Esophagus mucosa (tissue), 1 donor: ENCODE measurements around the gene MRFAP1L1. TPM values are rescaled to one million over a fixed set of nuclear protein-coding genes. Genes with fewer than 3 reads are reported as not detected.
"Not testable (repeated sequence)": the region's sequence is repeated elsewhere in the genome, so short reads cannot be mapped to it uniquely, and the experiment has no call there.

Source experiments
- ATAC-seq: fragments of 200-7000 bp; cut with Tn5 transposase; one replicate; pipeline ENCODE4 v1.9.1; 2020
- total RNA-seq: library from RNA; stranded (reverse); gene quantifications from one replicate; pipeline ENCODE4 v1.2.4, GENCODE V29; 2023
- donor health status: DM: yes; HTN: yes; CAD: no.

Gene MRFAP1L1
- total RNA-seq, 1 donor from 2014 or later, result 28.1 TPM

DNA sequence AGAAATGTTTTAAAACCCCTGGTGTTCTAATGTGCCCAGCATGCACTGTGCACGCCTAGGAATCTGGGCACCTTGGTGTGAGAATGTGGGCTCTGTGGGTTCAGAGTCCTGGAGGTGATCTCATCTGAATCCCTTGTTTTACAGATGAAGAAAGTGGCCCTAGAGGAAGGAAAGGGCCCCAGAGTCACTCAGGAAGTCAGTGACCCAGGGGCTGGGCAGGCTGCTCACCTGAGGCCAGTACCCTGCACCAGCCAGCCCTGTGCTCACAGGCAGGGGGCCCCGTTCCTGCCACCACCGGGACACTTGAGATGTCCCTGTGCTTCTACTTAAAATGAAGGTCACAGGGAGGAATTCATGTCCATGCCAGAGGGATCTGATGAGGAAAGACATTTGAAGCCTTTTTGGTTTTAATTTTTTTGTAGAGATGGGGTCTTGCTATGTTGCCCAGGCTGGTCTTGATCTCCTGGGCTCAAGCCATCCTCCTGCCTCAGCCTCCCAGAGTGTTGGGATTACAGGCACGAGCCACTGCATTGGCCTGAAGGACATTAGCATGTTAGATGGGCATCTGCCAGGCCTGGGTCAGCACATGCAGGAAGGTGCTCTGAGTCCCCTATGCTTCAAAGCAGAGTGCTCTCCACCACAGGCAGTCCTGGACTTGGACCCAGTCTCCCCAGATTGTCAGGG, 23.4 kb downstream of the MRFAP1L1 start:
- ATAC-seq, result no peak

DNA sequence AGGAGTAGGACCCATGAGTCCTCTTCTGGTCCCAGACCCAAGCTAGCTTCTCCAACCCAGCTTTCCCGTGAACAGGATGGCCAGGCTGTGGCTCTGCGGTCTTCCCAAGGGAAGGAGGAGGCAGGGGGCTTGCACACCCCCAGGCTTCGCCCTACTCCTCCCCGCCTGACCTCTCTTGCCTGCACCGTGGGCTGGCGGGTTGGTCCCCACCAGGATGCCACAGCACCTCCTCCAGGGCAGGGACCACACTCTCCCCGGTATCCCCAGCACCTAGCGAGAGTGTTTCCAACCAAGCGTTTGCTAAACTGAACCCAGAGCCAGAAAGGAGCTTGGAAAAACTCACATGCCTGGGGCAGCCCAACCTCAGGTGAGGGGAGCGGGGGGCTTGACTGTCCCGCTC, 25.0 kb downstream of the MRFAP1L1 start:
- no peak for ATAC-seq

DNA sequence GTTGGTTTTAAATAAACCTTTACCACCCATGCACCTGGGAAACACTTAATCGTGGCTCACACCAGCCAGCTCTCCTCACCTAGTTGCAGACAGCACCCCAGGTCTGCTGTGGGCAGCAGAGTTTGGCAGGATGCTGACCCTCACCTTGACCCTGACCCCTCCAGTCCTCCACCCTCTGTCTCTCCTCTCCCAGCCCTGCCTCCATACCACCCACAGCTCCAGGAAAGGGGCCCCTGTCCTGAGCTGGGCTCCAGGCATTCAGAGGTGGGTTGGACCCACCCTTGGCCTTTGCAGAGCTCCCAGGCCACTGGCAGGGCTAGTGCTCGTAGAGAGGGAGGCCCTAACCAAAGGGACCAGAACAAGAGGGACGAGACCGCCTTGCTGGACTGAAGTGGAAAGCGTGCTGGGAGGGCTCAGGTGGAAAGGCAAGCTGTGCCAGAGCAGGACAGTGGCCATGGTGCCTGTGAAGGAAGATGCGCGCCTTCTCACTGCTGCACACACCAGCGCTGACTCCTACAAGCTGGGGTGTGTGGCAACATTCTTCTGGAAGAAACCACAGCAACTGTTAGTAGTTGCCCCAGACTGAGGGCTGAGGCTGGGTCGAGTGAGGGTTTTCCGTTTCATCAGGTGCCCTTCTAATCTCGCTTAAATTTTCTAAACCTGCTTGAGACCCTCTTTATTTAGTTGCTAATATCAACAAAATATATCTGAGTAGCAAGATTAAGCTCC, 26.6 kb downstream of the MRFAP1L1 start:
- ATAC-seq, result no peak

DNA sequence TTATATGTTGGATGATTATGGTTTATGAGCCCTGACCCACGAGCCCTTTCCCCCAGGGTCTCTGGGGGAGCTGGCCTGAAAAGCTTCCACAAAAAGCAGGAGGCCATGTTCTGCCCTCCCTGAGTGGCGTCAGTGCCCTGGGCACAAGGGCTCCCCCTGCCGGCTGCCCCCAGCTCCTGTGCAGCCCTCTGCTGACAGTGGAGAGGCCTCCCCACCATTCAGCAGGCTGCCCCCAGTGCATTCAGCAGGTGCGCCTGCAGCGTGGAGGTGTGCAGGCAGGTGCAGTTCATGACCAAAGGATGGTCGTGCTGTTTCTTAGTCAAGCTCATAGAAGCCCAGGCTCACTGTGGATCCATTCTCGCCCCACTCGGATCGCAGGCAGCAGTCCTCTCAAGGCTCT, 28.5 kb downstream of the MRFAP1L1 start:
- peak; percentile 29 for ATAC-seq

DNA sequence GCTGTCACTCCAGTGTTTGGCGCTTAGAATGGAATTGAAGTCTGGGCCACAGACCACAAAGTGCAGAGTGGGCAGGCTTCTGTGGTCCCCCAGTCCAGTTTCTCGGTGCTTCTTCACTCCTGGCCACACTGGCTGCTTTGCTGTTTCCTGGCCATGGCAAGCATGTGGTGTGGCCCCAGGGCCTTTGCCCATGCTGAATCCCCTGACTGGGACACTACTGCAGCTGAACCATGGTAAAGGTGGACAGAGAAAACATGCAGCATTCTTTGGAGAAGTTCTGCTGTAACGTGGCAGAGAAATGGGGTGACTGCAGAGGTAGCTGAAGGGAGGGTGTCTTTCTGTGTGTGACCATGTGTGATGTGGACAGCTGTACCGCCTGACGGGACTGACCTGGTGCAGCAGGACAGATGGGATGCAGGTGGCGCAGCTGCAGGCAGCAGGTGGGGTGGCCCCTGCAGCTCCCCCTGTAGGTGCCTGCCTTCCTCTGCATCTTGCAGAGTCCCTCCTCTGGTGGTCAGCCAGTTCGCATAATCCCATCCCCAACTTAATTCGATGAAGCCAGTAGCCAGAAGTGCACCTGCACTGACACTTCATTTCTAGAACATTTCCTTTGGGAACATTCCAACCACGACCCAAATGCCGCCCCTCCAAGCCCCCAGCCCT, 29.2 kb downstream of the MRFAP1L1 start:
- no peak for ATAC-seq

DNA sequence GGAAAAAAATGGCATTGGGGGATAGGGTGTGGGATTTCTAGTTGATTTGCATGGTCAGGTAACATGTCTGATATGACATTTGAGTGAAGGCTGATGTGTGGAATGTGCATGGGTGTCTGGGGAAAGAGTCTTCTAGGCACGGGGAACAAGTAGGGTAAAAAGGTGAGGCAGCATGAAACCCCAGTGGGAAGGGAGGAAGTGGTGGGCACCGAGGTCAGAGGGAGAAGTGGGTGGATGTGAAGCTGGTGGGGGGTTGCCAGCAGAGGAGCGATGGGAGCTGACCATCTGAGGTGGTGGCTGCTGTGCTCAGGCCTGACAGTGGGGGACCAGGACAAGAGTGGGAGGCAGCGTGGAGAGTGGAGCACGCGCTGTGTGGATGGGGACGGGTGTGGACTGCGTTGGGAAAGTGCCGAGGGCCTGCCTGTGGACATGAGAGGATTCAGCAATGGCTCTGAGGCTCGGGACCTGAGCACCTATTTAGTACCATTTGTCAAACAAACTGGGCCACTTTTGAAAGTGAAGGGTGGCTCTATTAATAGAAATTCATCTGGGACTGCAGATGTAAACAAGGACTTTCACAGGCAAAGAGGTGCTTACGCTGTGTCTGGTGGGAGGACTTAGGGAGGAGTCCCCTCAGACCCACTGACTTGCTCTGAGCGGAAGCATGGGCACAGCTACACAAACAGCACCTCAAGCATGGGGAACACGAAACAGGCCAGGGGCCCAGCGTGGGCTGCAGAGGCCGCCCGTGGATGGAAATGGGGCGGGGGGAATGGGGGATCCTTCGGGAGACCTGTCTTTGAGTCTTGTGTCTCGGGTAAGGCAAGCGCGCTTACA, 32.7 kb downstream of the MRFAP1L1 start:
- ATAC-seq, result no peak

DNA sequence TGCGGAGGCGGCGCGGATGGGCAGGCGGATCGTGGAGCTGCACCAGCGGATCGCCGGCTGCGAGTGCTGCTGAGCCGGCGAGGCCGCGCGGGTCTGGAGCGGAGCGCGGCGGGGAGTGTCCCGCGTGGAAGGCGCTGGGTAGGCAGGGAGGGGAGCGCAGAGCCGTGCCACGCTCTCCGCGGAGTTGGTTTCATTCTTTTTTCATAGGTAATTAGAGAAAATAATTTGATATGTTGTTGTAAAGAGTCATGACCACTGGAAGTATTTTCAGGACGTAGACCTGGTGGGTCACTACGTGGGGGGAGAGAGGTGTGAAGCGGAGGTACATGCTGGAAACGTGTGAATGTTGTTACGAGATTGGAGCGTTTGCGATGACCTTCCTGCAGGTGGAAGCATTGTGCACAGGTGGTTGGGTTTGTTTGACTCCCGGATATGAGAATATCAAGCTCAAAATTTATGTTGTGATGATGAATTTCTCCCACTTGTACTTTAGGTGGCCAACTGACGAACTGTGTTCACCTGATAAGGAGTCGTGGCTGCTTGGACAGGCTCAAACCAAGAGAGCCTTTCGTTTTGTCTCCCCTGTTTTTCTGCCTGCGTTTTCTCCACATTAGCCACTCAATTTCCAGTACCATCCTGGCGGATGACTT, 35.0 kb downstream of the MRFAP1L1 start:
- ATAC-seq, result peak; percentile 44

DNA sequence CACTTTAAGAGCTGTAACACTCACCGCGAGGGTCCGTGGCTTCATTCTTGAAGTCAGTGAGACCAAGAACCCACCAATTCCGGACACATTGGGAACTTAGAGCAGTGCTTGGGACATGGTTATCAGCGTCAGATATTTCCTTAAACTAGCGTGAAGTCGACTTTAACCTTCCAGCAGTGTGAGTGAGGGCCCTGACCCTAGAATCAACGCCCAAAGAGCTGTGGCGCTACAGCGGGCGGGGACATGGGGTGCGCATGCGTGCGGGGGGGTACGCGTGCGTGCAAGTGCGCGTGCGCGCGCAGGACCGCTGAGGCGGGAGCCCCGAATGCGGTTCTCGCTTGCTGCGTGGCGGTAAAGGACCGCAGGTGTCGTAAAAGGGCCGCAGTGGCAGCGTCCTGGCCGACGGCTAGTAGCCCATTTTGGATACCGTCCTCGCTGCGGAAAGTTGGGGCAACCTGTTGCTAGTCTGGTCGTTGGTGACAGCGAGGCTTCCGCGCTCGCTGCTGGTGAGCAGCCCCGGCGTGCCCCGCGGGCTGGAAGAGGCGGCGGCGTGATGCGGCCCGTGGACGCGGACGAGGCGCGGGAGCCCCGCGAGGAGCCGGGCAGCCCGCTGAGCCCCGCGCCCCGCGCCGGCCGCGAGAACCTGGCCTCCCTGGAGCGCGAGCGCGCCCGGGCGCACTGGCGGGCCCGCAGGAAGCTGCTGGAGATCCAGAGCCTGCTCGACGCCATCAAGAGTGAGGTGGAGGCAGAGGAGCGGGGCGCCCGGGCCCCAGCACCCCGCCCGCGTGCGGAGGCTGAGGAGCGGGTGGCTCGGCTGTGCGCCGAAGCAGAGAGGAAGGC, 35.8 kb downstream of the MRFAP1L1 start:
- ATAC-seq, result peak; percentile 91

DNA sequence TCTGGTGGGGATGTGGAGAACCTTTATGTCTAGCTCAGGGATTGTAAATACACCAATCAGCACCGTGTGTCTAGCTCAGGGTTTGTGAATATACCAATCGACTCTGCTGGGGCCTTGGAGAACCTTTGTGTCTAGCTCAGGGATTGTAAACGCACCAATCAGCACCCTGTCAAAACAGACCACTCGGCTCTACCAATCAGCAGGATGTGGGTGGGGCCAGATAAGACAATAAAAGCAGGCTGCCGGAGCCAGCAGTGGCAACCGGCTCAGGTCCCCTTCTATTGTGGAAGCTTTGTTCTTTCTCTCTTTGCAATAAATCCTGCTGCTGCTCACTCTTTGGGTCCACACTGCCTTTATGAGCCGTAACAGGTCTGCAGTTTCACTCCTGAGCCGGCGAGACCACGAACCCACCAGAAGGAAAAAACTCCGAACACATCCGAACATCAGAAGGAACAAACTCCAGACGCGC, 36.4 kb downstream of the MRFAP1L1 start:
- not testable (repeated sequence) for ATAC-seq

DNA sequence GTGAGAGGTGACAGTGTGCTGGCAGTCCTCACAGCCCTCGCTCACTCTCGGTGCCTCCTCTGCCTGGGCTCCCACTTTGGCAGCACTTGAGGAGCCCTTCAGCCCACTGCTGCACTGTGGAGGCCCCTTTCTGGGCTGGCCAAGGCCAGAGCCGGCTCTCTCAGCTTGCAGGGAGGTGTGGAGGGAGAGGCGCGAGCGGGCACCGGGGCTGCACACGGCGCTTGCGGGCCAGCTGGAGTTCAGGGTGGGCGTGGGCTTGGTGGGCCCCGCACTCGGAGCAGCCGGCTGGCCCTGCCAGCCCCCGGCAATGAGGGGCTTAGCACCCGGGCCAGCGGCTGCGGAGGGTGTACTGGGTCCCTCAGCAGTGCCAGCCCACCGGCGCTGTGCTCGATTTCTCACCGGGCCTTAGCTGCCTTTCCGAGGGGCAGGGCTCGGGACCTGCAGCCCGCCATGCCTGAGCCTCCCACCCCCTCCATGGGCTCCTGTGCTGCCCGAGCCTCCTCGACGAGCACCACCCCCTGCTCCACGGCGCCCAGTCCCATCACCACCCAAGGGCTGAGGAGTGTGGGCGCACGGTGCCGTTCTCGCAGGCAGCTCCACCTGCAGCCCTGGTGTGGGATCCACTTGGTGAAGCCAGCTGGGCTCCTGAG, 37.0 kb downstream of the MRFAP1L1 start:
- ATAC-seq, result not testable (repeated sequence)

DNA sequence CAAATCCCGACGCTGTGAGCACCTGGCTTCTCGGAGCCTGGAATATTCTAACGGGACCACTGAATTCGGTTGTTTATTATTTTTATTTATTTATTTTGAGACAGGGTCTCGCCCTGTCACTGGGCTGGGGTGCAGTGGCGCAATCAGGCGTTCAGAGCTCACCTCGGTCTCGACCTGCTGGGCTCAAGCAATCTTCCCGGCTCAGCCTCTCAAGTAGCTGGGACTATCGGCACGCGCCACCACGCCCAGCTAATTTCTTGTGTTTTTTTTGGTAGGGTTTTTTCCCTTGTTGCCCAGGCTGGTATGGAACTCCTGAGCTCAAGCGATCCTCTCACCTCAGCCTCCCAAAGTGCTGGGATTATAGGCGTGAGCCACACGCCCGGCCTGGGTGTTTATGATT, 37.5 kb downstream of the MRFAP1L1 start:
- no peak for ATAC-seq

DNA sequence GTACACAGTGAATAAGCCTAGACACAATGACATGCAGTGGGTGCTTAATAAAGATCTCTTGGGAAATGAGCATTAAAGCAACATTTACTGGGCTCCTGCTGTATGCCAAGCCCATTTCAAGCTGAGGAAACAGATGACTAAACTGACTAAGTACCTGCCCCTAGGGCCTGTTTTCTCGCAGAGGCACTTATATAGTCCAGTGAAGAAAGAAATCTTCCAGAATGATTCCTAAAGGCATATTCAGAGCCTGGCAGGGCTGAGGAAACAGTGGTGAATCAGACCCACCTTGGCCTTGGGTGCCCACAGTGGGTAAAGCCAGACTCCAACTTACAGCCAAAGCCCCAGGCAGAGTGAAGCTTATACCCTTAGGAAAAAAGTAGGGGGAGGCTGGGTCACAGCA, 38.0 kb downstream of the MRFAP1L1 start:
- no peak for ATAC-seq

DNA sequence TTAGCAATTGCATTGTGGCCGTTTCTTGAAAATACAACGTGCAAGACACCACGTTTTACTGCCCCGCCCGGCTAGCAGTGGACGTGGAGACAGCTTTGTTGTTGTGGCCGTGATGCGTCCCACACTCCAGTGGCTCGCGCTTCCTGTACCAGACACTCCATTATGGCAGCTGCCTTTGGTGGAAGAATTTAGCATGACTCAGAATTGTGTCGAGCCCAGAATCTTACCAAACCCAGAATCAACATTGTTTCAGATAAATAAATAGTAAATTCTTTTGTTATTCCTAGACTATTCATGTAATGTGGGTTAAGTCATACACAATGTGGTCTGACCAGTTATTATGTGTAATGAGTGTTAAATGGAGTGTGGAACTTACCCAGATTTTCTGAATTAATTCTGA, 41.3 kb downstream of the MRFAP1L1 start:
- ATAC-seq, result peak; percentile 86

DNA sequence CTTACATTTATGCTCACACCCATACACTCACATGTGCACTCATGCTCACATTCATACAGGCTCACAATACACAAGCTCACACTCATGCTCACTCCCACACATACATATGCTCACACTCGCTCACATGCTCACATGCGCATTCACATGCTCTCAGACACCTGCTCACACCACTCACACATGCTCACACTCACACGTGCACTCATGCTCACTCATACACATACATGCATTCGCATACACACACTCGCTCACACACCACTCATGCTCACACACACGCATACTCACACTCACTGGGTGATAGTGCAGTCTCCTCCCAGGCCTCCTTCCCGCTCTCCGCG, 44.4 kb downstream of the MRFAP1L1 start:
- ATAC-seq, result no peak

DNA sequence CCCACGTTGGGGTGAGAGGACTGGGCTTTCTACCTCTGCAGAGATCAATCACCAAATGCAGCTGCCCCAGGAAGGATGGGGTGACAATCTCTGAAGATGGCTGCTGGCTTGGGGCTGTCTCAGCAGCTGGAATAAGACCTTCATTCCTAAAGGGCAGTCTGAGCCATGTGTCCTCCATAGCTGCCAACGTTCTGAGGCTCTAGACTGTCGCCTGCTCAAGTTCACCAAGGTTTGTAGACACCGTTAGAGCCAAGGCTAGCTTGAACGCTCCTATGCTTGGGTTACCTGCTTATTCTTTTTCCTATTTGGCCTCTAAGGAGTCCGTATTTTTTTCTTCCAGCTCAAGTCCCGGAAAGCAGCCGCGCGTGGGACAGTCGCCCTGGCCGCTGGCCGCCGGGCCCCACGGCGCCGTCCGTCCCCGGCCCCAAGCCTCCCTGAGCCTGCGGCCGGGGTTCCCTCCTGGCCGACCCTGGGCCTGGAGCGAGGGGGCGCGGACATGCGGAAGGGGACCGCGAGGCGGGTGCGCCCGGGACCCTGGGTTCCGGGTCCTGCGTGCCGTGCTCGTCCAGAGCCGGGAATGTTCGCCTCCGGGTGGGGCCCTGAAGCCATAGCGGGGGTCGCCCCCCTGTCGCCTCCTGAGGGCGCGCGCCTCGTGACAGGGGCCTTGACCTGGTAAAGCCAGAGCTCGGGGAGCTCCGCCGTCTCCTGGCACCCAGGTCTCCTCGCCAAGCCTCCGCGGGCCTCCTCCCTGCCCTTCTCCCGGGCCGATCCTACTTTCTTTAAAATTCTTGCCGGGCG, 45.9 kb downstream of the MRFAP1L1 start:
- no peak for ATAC-seq

DNA sequence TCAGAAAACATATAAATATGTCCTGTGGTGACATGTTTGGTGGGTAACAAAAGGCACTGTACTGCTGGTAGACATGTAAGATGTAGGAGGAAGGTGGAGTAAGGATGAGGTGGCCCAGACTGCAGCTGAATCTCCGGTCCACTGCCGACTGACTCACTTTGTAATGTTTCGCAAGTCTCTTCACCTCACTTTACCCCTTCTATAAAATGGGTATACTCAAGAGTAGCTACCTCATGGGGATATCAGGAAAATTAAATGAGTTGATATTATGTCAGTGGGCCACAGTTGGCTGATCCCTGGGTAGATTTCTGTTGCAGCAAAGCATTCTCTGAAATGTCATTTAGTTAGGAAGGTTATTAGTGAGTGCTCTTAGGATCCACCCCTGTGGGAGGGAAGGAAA, 47.1 kb downstream of the MRFAP1L1 start:
- ATAC-seq, result no peak

DNA sequence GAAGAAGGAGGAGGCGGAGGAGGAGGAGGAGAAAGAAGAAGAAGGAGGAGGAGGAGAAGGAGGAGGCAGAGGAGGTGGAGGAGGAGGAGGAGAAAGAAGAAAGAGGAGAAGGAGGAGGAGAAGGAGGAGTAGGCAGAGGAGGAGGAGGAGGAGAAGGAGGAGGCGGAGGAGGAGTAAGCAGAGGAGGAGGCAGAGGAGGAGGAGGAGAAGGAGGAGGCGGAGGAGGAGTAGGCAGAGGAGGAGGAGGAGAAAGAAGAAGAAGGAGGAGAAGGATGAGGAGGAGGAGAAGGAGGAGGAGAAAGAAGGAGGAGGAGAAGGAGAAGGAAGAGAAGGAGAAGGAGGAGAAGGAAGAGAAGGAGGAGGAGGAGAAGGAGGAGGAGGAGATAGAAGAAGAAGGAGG, 49.2 kb downstream of the MRFAP1L1 start:
- ATAC-seq, result no peak

DNA sequence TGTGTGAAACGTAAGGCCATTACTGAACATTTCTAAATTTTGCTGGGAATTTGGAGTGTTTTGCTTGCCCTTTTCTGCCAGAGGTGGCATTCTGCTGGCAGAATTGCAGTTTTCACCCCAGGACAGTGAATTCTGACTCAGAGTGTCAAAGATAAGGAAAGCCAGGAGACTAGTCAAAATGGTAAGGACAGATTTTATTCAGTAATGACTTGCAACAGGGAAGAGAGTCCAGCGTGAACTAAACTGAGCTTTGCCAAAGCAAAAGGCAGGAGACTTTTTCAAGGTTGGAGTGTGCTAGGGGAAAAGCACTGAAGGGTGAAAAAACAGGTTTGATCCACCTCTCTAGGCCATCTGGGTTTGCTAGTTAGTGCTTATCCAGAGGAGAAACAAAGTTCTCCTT, 49.8 kb downstream of the MRFAP1L1 start:
- no peak for ATAC-seq

DNA sequence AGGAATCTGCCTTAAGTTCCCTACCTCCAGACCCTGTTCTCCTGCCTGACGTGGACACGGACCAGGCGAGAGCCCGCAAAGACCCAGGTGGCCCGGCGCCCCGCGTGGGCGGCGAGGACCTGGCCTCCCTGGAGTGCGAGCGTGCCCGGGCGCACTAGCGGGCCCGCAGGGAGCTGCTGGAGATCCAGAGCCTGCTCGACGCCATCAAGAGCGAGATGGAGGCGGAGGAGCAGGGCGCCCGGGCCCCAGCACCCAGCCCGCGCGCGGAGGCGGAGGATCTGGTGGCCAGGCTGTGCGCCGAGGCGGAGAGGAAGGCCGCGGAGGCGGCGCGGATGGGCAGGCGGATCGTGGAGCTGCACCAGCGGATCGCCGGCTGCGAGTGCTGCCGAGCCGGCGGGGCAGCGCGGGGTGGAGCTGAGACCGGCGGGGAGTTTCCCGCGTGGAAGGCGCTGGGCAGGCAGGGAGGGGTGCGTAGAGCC, 51.0 kb downstream of the MRFAP1L1 start:
- peak; percentile 64 for ATAC-seq

DNA sequence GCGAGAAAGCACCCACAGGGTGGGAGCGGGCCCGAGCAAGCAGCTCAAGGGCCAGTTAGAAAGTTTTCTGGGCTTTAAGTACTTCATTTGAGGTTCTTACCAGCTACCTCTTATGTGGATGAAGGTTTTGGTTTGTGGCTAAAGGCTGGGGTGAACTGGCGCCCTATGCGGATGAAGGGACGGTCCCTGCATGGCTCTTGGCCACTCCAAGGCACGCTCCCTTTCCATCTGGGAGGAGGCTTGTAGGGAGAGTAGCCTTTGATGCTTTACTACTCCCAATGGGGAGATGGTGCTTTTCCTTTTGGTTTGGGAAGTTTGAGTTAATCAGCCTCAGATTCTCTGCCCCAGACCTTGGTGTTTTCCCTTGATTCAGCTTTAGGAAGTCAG, 51.5 kb downstream of the MRFAP1L1 start:
- ATAC-seq, result no peak
